Fibroblast of villous mesenchyme (primary cell): Measurements from ENCODE around the gene HOXD4. TPM values are rescaled to one million over a fixed set of nuclear protein-coding genes. Genes with fewer than 3 reads are reported as not detected.
A peak's percentile ranks its signal among the peaks of the same experiment; 100 is the strongest.

Experiments
- DNase-seq: peaks from one replicate; pipeline ENCODE4 v3.0.0-alpha.2; 2010; ENCODE audit warnings: low read depth
- H3K4me3 ChIP-seq: 2 replicates; pipeline ENCODE4 v1.5.1; 2011; ENCODE audit warnings: low read depth, mild to moderate bottlenecking, low read length
- CTCF ChIP-seq: IDR thresholded peaks from 2 replicates; pipeline ENCODE4 v1.5.1; 2012; ENCODE audit warnings: low read depth, mild to moderate bottlenecking, low read length; ENCODE audit not compliant: insufficient read depth
- small RNA-seq: library from RNA; depleted of rRNA; stranded (forward); fragments of <200 nt; gene quantifications from one replicate; pipeline ENCODE3, GENCODE V24; 2012
- total RNA-seq: library from RNA; depleted of rRNA; stranded (reverse); fragments of >200 nt; gene quantifications from 2 replicates; pipeline ENCODE4 v1.2.3, GENCODE V29; 2012

The HOXD4 gene
- total RNA-seq, 1 donor = 7.8 TPM

- H3K4me3 ChIP-seq = no peak overlapping the region
- no peak for DNase-seq
- TF ChIP-seq CTCF = no peak
Observed at GRCh38 chr2:176202491-176202890, 51.1 kb downstream of the HOXD4 start.

Small RNAs within 50 kb of the gene (small RNA-seq; reads per million reads assigned to genes)
- gene MIR10B = 8,447 reads per million, percentile 100 among the genes with 10 or more reads in this experiment

Other genes with a start within 250 kb of the HOXD4 start
- gene LNPK, start 149.3 kb upstream of the HOXD4 start, total RNA-seq = 30.9 and 48.8 TPM in 2 replicates
- gene EVX2, start 67.6 kb upstream of the HOXD4 start, total RNA-seq = under 0.01 TPM in 1 of 2 replicates, not detected in the other
- 0.43 TPM in 1 of 2 replicates, not detected in the other for gene HOXD13, start 58.8 kb upstream of the HOXD4 start, total RNA-seq
- gene HOXD12, start 51.8 kb upstream of the HOXD4 start, total RNA-seq = not detected in 2 replicates
- 26.4 and 42.3 TPM in 2 replicates for gene HOXD11, start 44.3 kb upstream of the HOXD4 start, total RNA-seq
- 39.9 and 58.7 TPM in 2 replicates for gene HOXD10, start 34.8 kb upstream of the HOXD4 start, total RNA-seq
- 10.6 and 11.2 TPM in 2 replicates for gene HOXD9, start 28.8 kb upstream of the HOXD4 start, total RNA-seq
- 11.9 and 15.5 TPM in 2 replicates for gene HOXD8, start 21.8 kb upstream of the HOXD4 start, total RNA-seq
- 14.5 and 21.6 TPM in 2 replicates for gene HOXD3, start 5.8 kb downstream of the HOXD4 start, total RNA-seq
- gene HOXD1, start 37.1 kb downstream of the HOXD4 start, total RNA-seq = under 0.01 and 0.32 TPM in 2 replicates
- 12.2 and 16.8 TPM in 2 replicates for gene MTX2, start 117.9 kb downstream of the HOXD4 start, total RNA-seq